Renal cortical epithelial cell (primary cell): ENCODE results near the gene MRTFB. TPM values are rescaled to one million over a fixed set of nuclear protein-coding genes. Genes with fewer than 3 reads are reported as not detected.
"Not testable (repeated sequence)": the region's sequence is repeated elsewhere in the genome, so short reads cannot be mapped to it uniquely, and the experiment has no call there.

Experiments used
- DNase-seq: peaks from one replicate; pipeline ENCODE4 v3.0.0-alpha.2; 2011; ENCODE audit warnings: low read depth
- total RNA-seq: library from RNA; depleted of rRNA; stranded (reverse); fragments of >200 nt; gene quantifications from 2 replicates; pipeline ENCODE4 v1.2.3, GENCODE V29; 2014

The MRTFB gene
- total RNA-seq, 1 donor from 2014 or later = 21.9 TPM

GRCh38 chr16:14183962-14184361, 112.8 kb downstream of the MRTFB start:
- not testable (repeated sequence) for DNase-seq

GRCh38 chr16:14186007-14186794, 115.1 kb downstream of the MRTFB start:
- peak; percentile 76 for DNase-seq

GRCh38 chr16:14186795-14187221, 115.7 kb downstream of the MRTFB start:
- DNase-seq = peak; percentile 4

GRCh38 chr16:14187517-14188338, 116.6 kb downstream of the MRTFB start:
- DNase-seq = no peak

GRCh38 chr16:14193316-14193871, 122.3 kb downstream of the MRTFB start:
- no peak for DNase-seq

GRCh38 chr16:14194721-14195120, 123.6 kb downstream of the MRTFB start:
- no peak for DNase-seq

GRCh38 chr16:14196011-14196410, 124.9 kb downstream of the MRTFB start:
- DNase-seq = no peak

- no peak for DNase-seq
These were observed 125.4 kb downstream of the MRTFB start for GRCh38 chr16:14196539-14196938.

- DNase-seq = no peak
These were observed 126.9 kb downstream of the MRTFB start for GRCh38 chr16:14198012-14198411.

- DNase-seq = no peak
These were observed 127.5 kb downstream of the MRTFB start for GRCh38 chr16:14198572-14198971.

- no peak for DNase-seq
These were observed 128.1 kb downstream of the MRTFB start for GRCh38 chr16:14199199-14199598.

- DNase-seq = peak; percentile 28
These were observed 128.5 kb downstream of the MRTFB start for GRCh38 chr16:14199624-14200023.

- DNase-seq = no peak
These were observed 131.0 kb downstream of the MRTFB start for GRCh38 chr16:14202095-14202494.

- peak; percentile 45 for DNase-seq
These were observed 131.6 kb downstream of the MRTFB start for GRCh38 chr16:14202697-14203096.

GRCh38 chr16:14203166-14203565, 132.0 kb downstream of the MRTFB start:
- DNase-seq = no peak

- DNase-seq = no peak
These were observed 134.5 kb downstream of the MRTFB start for GRCh38 chr16:14205666-14206065.

- no peak for DNase-seq
These were observed 140.9 kb downstream of the MRTFB start for GRCh38 chr16:14211856-14212543.

GRCh38 chr16:14215941-14216340, 144.8 kb downstream of the MRTFB start:
- no peak for DNase-seq

- peak; percentile 18 for DNase-seq
These were observed 148.9 kb downstream of the MRTFB start for GRCh38 chr16:14219983-14220382.

- no peak for DNase-seq
These were observed 152.5 kb downstream of the MRTFB start for GRCh38 chr16:14223632-14224031.

GRCh38 chr16:14225457-14225856, 154.3 kb downstream of the MRTFB start:
- no peak for DNase-seq
